SHP77 (cell line): ENCODE results near the gene C1QC.

Experiments used
- DNase-seq, 2 experiments: peaks; one replicate each; lab custom pipeline; 2025; lab: John Stamatoyannopoulos, UW

Gene C1QC

GRCh38 chr1:22643381-22643780, at the start of gene C1QC:
C1QC (plus strand) TSS chr1:22643633; CDS start chr1:22644024, 391 bp downstream.
- DNase-seq: no peak

GRCh38 chr1:22594396-22594795, 49.0 kb upstream of the C1QC start:
- DNase-seq: no peak

DNA sequence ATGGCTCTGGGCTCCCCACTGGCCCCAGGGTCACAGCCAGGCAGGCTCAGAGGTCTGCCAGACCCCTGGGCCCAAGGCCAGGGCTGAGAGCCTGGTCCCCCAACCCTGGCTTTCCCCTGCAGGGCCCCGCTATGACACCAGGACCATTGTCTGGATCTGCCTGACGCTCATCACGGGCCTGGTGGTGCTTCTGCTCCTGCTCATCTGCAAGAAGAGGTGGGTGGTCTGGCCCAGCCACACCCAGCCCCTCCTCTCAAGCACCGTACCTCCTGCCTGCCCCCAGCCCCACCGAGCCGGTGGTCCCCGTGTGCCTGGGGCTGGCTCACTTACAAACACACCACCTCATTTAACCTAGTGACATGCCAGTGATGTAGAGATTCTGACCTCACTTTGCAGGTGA, 48.3 kb upstream of the C1QC start:
- no peak for DNase-seq

- no peak for DNase-seq
Observed at GRCh38 chr1:22597301-22597965, 46.0 kb upstream of the C1QC start.

GRCh38 chr1:22597996-22598395, 45.4 kb upstream of the C1QC start:
- DNase-seq: no peak

GRCh38 chr1:22598736-22599135, 44.7 kb upstream of the C1QC start:
- DNase-seq: no peak

- DNase-seq: no peak
Observed at GRCh38 chr1:22600071-22600816, 43.2 kb upstream of the C1QC start.

DNA sequence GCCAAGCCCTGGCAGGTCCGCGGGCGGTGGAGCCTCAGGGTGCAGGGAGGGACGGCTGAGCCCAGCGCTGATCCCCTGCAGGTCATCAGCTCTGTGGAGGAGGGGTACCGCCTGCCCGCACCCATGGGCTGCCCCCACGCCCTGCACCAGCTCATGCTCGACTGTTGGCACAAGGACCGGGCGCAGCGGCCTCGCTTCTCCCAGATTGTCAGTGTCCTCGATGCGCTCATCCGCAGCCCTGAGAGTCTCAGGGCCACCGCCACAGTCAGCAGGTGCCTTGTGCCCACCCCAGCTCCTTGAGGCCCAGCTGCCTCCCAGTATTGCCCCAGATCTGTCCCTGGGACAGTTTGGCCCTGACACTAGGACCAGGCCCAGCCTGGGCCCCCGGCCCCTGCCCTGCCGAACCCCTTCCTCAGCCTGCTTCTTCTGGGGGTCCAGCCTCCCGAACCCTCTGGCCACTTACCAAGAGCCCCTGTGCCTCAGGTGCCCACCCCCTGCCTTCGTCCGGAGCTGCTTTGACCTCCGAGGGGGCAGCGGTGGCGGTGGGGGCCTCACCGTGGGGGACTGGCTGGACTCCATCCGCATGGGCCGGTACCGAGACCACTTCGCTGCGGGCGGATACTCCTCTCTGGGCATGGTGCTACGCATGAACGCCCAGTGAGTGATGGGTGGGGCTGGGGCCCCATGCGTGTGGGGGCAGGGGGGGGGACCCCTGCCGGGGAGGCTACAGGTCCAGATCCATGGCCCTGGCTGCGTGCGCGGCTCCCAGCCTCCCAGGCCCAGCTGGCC, 42.4 kb upstream of the C1QC start:
- no peak for DNase-seq

- DNase-seq: no peak
Observed at GRCh38 chr1:22601610-22602009, 41.8 kb upstream of the C1QC start.

GRCh38 chr1:22602060-22602740, 41.2 kb upstream of the C1QC start:
- DNase-seq: no peak

- DNase-seq: no peak
Observed at GRCh38 chr1:22606161-22606560, 37.3 kb upstream of the C1QC start.

DNA sequence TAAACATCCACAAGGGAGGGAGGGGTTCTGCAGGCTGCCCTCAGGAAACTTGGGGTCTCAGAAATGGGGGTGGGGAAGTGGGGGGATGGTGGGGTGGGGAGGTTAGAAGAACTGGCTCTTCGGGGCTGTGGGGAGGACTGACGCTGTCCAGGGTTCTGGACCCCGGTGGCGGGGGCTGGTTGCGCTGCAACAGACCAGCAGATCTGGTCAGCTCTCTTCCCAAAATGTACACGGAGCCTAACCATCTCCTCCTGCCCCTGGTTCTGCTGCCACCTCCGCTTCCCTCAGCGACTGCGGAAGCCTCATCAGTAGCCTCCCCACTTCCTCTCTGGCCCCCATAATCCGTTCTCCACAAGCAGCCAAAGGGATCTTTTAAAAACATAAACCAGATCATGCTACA, 36.3 kb upstream of the C1QC start:
- DNase-seq: no peak

GRCh38 chr1:22608361-22608760, 35.1 kb upstream of the C1QC start:
- DNase-seq: no peak

DNA sequence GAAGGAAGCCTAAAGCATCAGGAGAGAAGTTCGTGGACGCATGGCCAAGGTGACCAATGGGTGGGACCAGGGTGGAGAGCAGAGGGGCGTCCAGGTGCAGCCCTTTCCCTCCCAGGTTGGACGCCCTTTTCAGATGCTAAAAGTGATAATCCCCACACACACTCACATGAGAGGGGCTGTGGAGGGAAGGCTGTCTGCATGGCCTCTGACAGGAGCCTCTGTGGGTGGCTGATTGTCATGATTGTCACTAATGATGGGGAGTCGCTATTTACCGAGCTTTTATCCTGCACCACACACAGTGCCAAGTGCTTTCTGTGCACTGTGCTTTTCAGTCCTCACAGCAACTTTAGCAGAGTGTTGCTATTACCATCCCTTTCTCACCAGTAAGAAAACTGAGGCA, 34.1 kb upstream of the C1QC start:
- no peak for DNase-seq

DNA sequence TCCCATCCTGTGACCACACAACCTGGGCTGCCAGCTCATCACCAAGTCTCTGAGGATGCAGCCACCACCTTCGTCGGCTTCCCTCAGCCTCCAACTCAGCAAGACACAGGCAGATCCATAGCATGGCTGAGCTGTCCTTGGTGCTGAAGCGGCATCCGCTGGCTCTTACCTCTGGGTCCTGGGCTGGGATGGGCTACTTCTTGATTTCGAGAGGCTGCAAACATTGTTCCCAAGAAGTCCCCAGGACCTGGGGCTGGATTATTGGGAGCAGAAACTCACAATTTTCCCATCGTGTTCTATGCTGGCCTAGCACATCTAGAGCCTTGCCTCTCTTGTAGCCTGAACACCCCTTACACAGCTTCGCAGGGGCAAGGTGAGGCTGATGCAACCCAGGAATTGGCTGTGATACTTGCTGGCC, 31.9 kb upstream of the C1QC start:
- no peak for DNase-seq

DNA sequence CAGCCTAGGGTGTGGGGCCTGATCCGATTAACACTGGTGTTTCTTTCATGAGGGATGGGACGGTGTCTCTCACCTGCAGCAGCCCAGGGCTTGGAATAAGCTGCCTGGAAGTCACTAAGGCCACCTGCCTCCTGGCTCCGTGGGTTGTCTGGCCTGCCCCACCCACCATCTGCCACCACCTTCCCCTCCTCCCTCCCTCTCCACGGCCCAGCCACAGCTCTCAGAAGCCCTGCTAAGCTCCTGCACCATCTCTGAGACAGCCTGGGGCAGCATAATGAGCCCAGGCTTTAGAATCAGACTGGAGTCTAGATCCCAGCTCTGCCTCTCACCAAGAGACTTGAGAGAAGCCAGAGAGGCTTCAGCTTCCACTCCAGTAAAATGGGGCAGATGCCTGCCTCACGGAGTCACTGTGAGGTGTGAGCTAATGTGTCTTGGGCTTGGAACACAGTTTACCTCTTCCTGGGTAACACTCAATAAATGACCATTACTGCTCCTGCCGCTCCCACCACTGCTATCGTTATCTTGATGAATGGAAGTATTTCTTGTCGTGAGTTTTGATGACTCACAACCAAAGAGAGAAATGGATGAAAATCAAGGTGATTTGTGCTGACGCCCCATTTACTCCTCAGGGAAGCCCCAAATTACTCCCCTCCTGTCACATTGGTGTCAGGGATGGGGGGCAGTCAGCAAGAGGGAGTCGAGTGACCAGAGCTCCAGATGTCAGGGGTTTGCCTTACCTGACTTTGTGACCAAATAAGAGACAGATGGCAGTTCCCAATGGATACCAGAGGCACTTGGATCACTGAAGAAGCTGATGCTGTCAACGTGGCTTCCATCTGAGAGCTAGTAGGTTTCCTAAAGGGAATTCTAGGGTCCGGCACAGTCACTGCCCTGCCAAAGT, 30.5 kb upstream of the C1QC start:
- peak; percentile 45 to 69 for DNase-seq

DNA sequence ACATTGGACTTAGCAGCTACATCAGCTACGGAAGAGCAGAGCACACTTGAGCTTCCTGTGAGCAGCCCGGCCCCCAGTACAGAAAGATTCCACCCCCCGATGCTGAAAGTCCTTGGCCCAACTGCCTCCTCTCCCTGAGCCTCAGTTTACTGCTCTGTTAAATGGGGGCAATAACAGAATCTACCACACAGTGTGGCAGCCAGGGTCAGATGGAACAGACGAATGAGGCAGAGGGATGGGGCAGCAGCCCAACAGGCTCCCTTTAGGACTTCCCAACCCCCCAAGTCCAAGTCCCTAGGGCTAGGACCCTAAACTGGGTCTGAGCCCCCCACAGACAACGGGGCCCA, 29.9 kb upstream of the C1QC start:
- DNase-seq: no peak

GRCh38 chr1:22613951-22614350, 29.5 kb upstream of the C1QC start:
- DNase-seq: peak; percentile 45 to 70

GRCh38 chr1:22615886-22616285, 27.5 kb upstream of the C1QC start:
- DNase-seq: no peak

DNA sequence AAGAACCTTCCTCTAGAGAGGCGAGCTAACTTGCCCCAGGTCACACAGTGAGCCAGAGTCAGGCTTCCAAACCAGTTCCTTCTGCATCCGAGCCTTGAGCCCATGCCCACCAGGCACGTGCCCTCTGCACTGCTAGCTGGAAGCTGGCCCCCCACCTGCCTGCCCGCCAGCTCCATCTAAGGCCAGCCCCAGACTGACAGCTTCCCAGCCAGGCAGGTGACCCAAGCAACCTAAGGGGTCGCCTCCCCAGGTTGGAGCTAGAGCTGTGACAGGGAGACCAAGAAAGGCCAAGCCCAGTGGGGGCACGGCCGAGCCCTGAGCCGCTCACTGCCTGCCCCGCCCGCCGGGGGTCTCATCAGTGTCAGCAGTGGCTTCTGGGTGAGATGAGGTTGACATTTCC, 26.9 kb upstream of the C1QC start:
- DNase-seq: no peak

GRCh38 chr1:22618056-22618455, 25.4 kb upstream of the C1QC start:
- DNase-seq: peak; percentile 55 to 73
